Measurements from ENCODE around the gene OR9A4.
"Not testable (repeated sequence)": the region's sequence is repeated elsewhere in the genome, so short reads cannot be mapped to it uniquely, and the experiment has no call there.

Gene OR9A4

GRCh38 chr7:141877365-141877764 is 38.8 kb upstream of the OR9A4 start:
- no peak for DNase-seq
- no peak for TF ChIP-seq CTCF (IDR thresholded peaks at IDR 0.05; ENCODE audit: low read depth, low read length)
- Histone ChIP-seq H3K4me3 (ENCODE audit: low read depth, low read length) (no peak overlapping the region), H3K36me3 (no peaks in the 10 kb centered on the region), H3K27ac (no peak overlapping the region), H3K27me3 (ENCODE audit: insufficient read depth, low read depth, severe bottlenecking) (no peaks in the 10 kb centered on the region), H3K9me3 (ENCODE audit: severe bottlenecking) (no peaks in the 10 kb centered on the region)

- Histone ChIP-seq H3K27ac (no peak overlapping the region), H3K9me3 (ENCODE audit: severe bottlenecking) (no peaks in the 10 kb centered on the region), H3K36me3 (no peaks in the 10 kb centered on the region), H3K27me3 (ENCODE audit: insufficient read depth, low read depth, severe bottlenecking) (no peaks in the 10 kb centered on the region), H3K4me3 (ENCODE audit: low read depth, low read length) (no peak overlapping the region)
- no peak for TF ChIP-seq CTCF (IDR thresholded peaks at IDR 0.05; ENCODE audit: low read depth, low read length)
- DNase-seq = no peak
These were observed 35.2 kb upstream of the OR9A4 start for GRCh38 chr7:141880960-141881359.

DNA sequence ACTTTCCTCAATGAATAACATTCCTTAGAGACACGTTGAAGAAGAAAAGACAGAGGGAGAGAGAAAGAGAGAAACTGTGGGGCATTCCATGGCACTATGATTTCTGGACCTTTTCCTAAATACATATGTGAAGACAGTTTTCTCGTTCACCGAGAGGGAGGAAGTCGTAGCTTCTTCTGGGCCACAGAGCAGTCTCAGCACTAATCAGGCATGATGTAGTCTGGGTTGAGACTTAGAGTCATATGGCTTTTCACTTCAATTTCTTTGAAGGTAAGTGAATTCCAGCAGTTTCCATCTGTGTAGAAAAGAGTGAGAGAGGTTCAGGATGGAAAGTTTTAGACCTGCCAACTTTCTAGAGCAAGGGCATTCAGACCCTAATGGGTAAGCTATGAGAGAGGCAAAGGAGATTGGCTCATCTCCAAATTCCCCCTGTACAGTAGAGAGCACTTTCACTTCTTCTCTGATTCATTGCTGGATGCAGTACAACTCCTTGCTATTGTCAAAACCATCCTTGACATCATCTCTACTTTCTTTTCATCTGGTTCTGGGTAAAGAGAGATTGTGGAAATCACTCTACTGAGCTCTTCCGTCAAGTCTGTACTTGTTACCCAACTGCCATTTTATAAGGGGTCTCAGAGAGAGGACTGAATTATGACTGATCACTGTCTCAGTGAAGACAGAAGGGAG is 31.5 kb upstream of the OR9A4 start:
- H3K36me3 ChIP-seq = no peaks in the 10 kb centered on the region
- H3K27me3 ChIP-seq (ENCODE audit: insufficient read depth, low read depth, severe bottlenecking) = no peaks in the 10 kb centered on the region
- no peaks in the 10 kb centered on the region for H3K9me3 ChIP-seq (ENCODE audit: severe bottlenecking)
- no peak for TF ChIP-seq CTCF (IDR thresholded peaks at IDR 0.05; ENCODE audit: low read depth, low read length)
- H3K4me3 ChIP-seq (ENCODE audit: low read depth, low read length) = no peak overlapping the region
- no peak overlapping the region for H3K27ac ChIP-seq
- no peak for DNase-seq

DNA sequence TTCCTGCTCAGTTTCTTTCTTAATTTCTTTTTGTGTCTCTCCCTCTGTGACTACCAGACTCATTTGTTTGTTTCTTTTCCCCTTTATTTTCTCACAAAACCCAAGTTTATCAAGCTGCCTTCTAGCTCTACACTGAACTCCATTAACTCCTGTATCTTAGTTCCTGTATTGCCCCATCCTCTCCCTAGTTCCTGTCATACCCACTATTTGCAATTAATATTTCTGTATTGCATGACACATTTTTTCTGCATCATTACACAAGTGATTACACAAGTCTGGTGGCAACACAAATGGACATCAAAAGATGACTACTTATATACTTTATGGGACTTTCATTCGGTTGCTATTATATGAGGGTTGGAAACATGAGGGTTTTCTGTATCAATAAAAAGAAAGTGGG is 26.9 kb upstream of the OR9A4 start:
- DNase-seq = no peak
- no peaks in the 10 kb centered on the region for H3K36me3 ChIP-seq
- H3K27me3 ChIP-seq (ENCODE audit: insufficient read depth, low read depth, severe bottlenecking) = no peaks in the 10 kb centered on the region
- H3K4me3 ChIP-seq (ENCODE audit: low read depth, low read length) = no peak overlapping the region
- no peak for TF ChIP-seq CTCF (IDR thresholded peaks at IDR 0.05; ENCODE audit: low read depth, low read length)
- H3K9me3 ChIP-seq (ENCODE audit: severe bottlenecking) = no peaks in the 10 kb centered on the region
- H3K27ac ChIP-seq = no peak overlapping the region

- DNase-seq = no peak
- no peak overlapping the region for H3K27ac ChIP-seq
- no peaks in the 10 kb centered on the region for H3K27me3 ChIP-seq (ENCODE audit: insufficient read depth, low read depth, severe bottlenecking)
- H3K9me3 ChIP-seq (ENCODE audit: severe bottlenecking) = no peaks in the 10 kb centered on the region
- H3K4me3 ChIP-seq (ENCODE audit: low read depth, low read length) = no peak overlapping the region
- no peaks in the 10 kb centered on the region for H3K36me3 ChIP-seq
- TF ChIP-seq CTCF (IDR thresholded peaks at IDR 0.05; ENCODE audit: low read depth, low read length) = no peak
These were observed 24.9 kb upstream of the OR9A4 start for GRCh38 chr7:141891336-141891735.

- H3K4me3 ChIP-seq (ENCODE audit: low read depth, low read length); H3K9me3 ChIP-seq (ENCODE audit: severe bottlenecking); H3K36me3 ChIP-seq; H3K27ac ChIP-seq; DNase-seq; H3K27me3 ChIP-seq (ENCODE audit: insufficient read depth, low read depth, severe bottlenecking): not testable (repeated sequence)
These were observed 16.8 kb upstream of the OR9A4 start for GRCh38 chr7:141899366-141899765.

All from WERI-Rb-1 (cell line).